ENCODE measurements around the gene STK33. TPM values are rescaled to one million over a fixed set of nuclear protein-coding genes. Genes with fewer than 3 reads are reported as not detected.
A peak's percentile ranks its signal among the peaks of the same experiment; 100 is the strongest.

The STK33 gene
- total and polyA plus RNA-seq, 4 experiments from 2014 or later: not detected

DNA sequence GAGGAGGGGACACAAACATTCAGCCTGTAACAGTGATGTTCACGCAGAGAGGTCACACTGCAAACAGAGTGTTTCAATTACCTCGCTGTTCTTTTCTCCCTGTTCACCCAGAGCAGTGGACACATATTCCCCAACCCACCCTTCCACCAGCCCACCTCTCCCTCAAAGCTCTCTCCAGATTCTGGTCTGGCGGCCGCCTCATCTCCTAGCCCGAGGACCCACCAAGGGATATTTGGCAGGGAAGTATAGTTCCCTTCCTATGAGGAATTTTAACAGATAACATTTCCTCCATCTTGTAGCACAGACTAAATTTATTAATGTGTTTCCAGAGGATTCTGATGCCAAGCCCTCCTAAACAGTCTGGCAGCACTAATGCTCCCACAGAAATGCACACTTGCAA, 219.3 kb downstream of the STK33 start:
- Mint-ChIP-seq H3K36me3 (no peaks in the 10 kb centered on the region), H3K4me3 (no peak overlapping the region), H3K27ac (no peak overlapping the region), H3K27me3 (peaks cover 5 to 7% of the 10 kb centered on the region in 2 donors), H3K9me3 (no peaks in the 10 kb centered on the region), H3K4me1 (no peaks in the 10 kb centered on the region)
- H3K27me3 ChIP-seq (ENCODE audit: insufficient read depth, low read length): no peaks in the 10 kb centered on the region
- ChIA-PET CTCF (ENCODE audit: partially characterized antibody) (no interaction called here), POLR2A (ENCODE audit: partially characterized antibody) (no interaction called here)
- intact Hi-C loops (cut with micrococcal nuclease): no loop called here
- no peaks in the 10 kb centered on the region for H3K4me1 ChIP-seq (ENCODE audit: insufficient read depth, low read length)
- DNase-seq: no peak
- no peaks in the 10 kb centered on the region for H3K9me3 ChIP-seq (ENCODE audit: control insufficient read depth in 1 of 2, low read length in 2 of 2)
- H3K27ac ChIP-seq (ENCODE audit: low read depth, low read length): no peak overlapping the region
- no peak overlapping the region for H3K4me3 ChIP-seq (ENCODE audit: low read length in 2 of 2)
- H3K36me3 ChIP-seq (ENCODE audit: insufficient read depth, low read length): no peaks in the 10 kb centered on the region

- H3K36me3 Mint-ChIP-seq: no peaks in the 10 kb centered on the region
- DNase-seq: no peak
- no peak overlapping the region for H3K27ac Mint-ChIP-seq
- peaks cover 5 to 7% of the 10 kb centered on the region in 2 donors for H3K27me3 Mint-ChIP-seq
- Histone ChIP-seq H3K36me3 (ENCODE audit: insufficient read depth, low read length) (no peaks in the 10 kb centered on the region), H3K27me3 (ENCODE audit: insufficient read depth, low read length) (no peaks in the 10 kb centered on the region), H3K4me1 (ENCODE audit: insufficient read depth, low read length) (no peaks in the 10 kb centered on the region), H3K4me3 (ENCODE audit: low read length in 2 of 2) (no peak overlapping the region), H3K27ac (ENCODE audit: low read depth, low read length) (no peak overlapping the region), H3K9me3 (ENCODE audit: control insufficient read depth in 1 of 2, low read length in 2 of 2) (no peaks in the 10 kb centered on the region)
- intact Hi-C loops (cut with micrococcal nuclease): no loop called here
- no peaks in the 10 kb centered on the region for H3K9me3 Mint-ChIP-seq
- CTCF ChIA-PET (ENCODE audit: partially characterized antibody): interaction anchor here (1.3 kb wide), 1 partner anchor 10 kb away, joined by 3 read pairs; no protein-coding TSS in a partner anchor
- no peak overlapping the region for H3K4me3 Mint-ChIP-seq
- POLR2A ChIA-PET (ENCODE audit: partially characterized antibody): no interaction called here
- no peaks in the 10 kb centered on the region for H3K4me1 Mint-ChIP-seq
Observed at GRCh38 chr11:8373519-8374432, 220.3 kb downstream of the STK33 start.

GRCh38 chr11:8372641-8373381, 221.2 kb downstream of the STK33 start:
- ChIA-PET CTCF (ENCODE audit: partially characterized antibody) (interaction anchor here (1.3 kb wide), 1 partner anchor 10 kb away, joined by 3 read pairs; no protein-coding TSS in a partner anchor), POLR2A (ENCODE audit: partially characterized antibody) (no interaction called here)
- Histone ChIP-seq H3K4me1 (ENCODE audit: insufficient read depth, low read length) (no peaks in the 10 kb centered on the region), H3K9me3 (ENCODE audit: control insufficient read depth in 1 of 2, low read length in 2 of 2) (no peaks in the 10 kb centered on the region), H3K27me3 (ENCODE audit: insufficient read depth, low read length) (no peaks in the 10 kb centered on the region), H3K27ac (ENCODE audit: low read depth, low read length) (no peak overlapping the region), H3K36me3 (ENCODE audit: insufficient read depth, low read length) (no peaks in the 10 kb centered on the region), H3K4me3 (ENCODE audit: low read length in 2 of 2) (no peak overlapping the region)
- intact Hi-C loops (cut with micrococcal nuclease): no loop called here
- Mint-ChIP-seq H3K9me3 (no peaks in the 10 kb centered on the region), H3K4me3 (no peak overlapping the region), H3K36me3 (no peaks in the 10 kb centered on the region), H3K27ac (no peak overlapping the region), H3K4me1 (no peaks in the 10 kb centered on the region), H3K27me3 (peaks cover 4 to 6% of the 10 kb centered on the region in 2 donors)
- DNase-seq: no peak

- Histone ChIP-seq H3K36me3 (ENCODE audit: insufficient read depth, low read length) (no peaks in the 10 kb centered on the region), H3K27ac (ENCODE audit: low read depth, low read length) (no peak overlapping the region), H3K4me3 (ENCODE audit: low read length in 2 of 2) (no peak overlapping the region), H3K4me1 (ENCODE audit: insufficient read depth, low read length) (no peaks in the 10 kb centered on the region), H3K27me3 (ENCODE audit: insufficient read depth, low read length) (no peaks in the 10 kb centered on the region), H3K9me3 (ENCODE audit: control insufficient read depth in 1 of 2, low read length in 2 of 2) (no peaks in the 10 kb centered on the region)
- Mint-ChIP-seq H3K27me3 (peaks cover 0 to 5% of the 10 kb centered on the region in 2 donors), H3K9me3 (no peaks in the 10 kb centered on the region), H3K4me1 (no peaks in the 10 kb centered on the region), H3K27ac (no peak overlapping the region), H3K4me3 (no peak overlapping the region), H3K36me3 (no peaks in the 10 kb centered on the region)
- CTCF ChIA-PET (ENCODE audit: partially characterized antibody): no interaction called here
- DNase-seq: no peak
- intact Hi-C loops (cut with micrococcal nuclease): no loop called here
- POLR2A ChIA-PET (ENCODE audit: partially characterized antibody): no interaction called here
Observed at GRCh38 chr11:8371516-8371884, 222.5 kb downstream of the STK33 start.

GRCh38 chr11:8370812-8371515, 223.1 kb downstream of the STK33 start:
- H3K36me3 Mint-ChIP-seq: no peaks in the 10 kb centered on the region
- CTCF ChIA-PET (ENCODE audit: partially characterized antibody): no interaction called here
- intact Hi-C loops (cut with micrococcal nuclease): no loop called here
- no peaks in the 10 kb centered on the region for H3K9me3 Mint-ChIP-seq
- POLR2A ChIA-PET (ENCODE audit: partially characterized antibody): no interaction called here
- H3K27ac ChIP-seq (ENCODE audit: low read depth, low read length): no peak overlapping the region
- H3K9me3 ChIP-seq (ENCODE audit: control insufficient read depth in 1 of 2, low read length in 2 of 2): no peaks in the 10 kb centered on the region
- no peak for DNase-seq
- no peaks in the 10 kb centered on the region for H3K4me1 ChIP-seq (ENCODE audit: insufficient read depth, low read length)
- no peaks in the 10 kb centered on the region for H3K27me3 ChIP-seq (ENCODE audit: insufficient read depth, low read length)
- no peaks in the 10 kb centered on the region for H3K4me1 Mint-ChIP-seq
- H3K27me3 Mint-ChIP-seq: peaks cover 0 to 5% of the 10 kb centered on the region in 2 donors
- no peaks in the 10 kb centered on the region for H3K36me3 ChIP-seq (ENCODE audit: insufficient read depth, low read length)
- peak overlapping the region in 1 of 7 donors; percentile 40 for H3K27ac Mint-ChIP-seq
- H3K4me3 Mint-ChIP-seq: no peak overlapping the region
- H3K4me3 ChIP-seq (ENCODE audit: low read length in 2 of 2): no peak overlapping the region

- Histone ChIP-seq H3K36me3 (ENCODE audit: insufficient read depth, low read length) (no peaks in the 10 kb centered on the region), H3K27me3 (ENCODE audit: insufficient read depth, low read length) (no peaks in the 10 kb centered on the region), H3K4me3 (ENCODE audit: low read length in 2 of 2) (no peak overlapping the region), H3K27ac (ENCODE audit: low read depth, low read length) (no peak overlapping the region), H3K4me1 (ENCODE audit: insufficient read depth, low read length) (no peaks in the 10 kb centered on the region), H3K9me3 (ENCODE audit: control insufficient read depth in 1 of 2, low read length in 2 of 2) (no peaks in the 10 kb centered on the region)
- peaks cover 2 to 5% of the 10 kb centered on the region in 2 donors for H3K27me3 Mint-ChIP-seq
- intact Hi-C loops (cut with micrococcal nuclease): no loop called here
- DNase-seq: no peak
- no peaks in the 10 kb centered on the region for H3K9me3 Mint-ChIP-seq
- POLR2A ChIA-PET (ENCODE audit: partially characterized antibody): no interaction called here
- no peak overlapping the region for H3K4me3 Mint-ChIP-seq
- no peaks in the 10 kb centered on the region for H3K4me1 Mint-ChIP-seq
- CTCF ChIA-PET (ENCODE audit: partially characterized antibody): interaction anchor here (0.6 kb wide), 1 partner anchor 177 kb away, joined by 3 read pairs; no protein-coding TSS in a partner anchor
- H3K27ac Mint-ChIP-seq: no peak overlapping the region
- no peaks in the 10 kb centered on the region for H3K36me3 Mint-ChIP-seq
Observed at GRCh38 chr11:8369592-8370205, 224.3 kb downstream of the STK33 start.

GRCh38 chr11:8368772-8369171, 225.3 kb downstream of the STK33 start:
- Mint-ChIP-seq H3K27ac (no peak overlapping the region), H3K36me3 (no peaks in the 10 kb centered on the region), H3K27me3 (peaks cover 2 to 3% of the 10 kb centered on the region in 2 donors), H3K4me1 (no peaks in the 10 kb centered on the region), H3K9me3 (no peaks in the 10 kb centered on the region), H3K4me3 (no peak overlapping the region)
- Histone ChIP-seq H3K4me1 (ENCODE audit: insufficient read depth, low read length) (no peaks in the 10 kb centered on the region), H3K27ac (ENCODE audit: low read depth, low read length) (no peak overlapping the region), H3K27me3 (ENCODE audit: insufficient read depth, low read length) (no peaks in the 10 kb centered on the region), H3K36me3 (ENCODE audit: insufficient read depth, low read length) (no peaks in the 10 kb centered on the region), H3K4me3 (ENCODE audit: low read length in 2 of 2) (no peak overlapping the region), H3K9me3 (ENCODE audit: control insufficient read depth in 1 of 2, low read length in 2 of 2) (no peaks in the 10 kb centered on the region)
- ChIA-PET POLR2A (ENCODE audit: partially characterized antibody) (no interaction called here), CTCF (ENCODE audit: partially characterized antibody) (no interaction called here)
- DNase-seq: no peak
- intact Hi-C loops (cut with micrococcal nuclease): no loop called here
